A549 (cell line): ENCODE results near the gene MCM3AP. TPM values are rescaled to one million over a fixed set of nuclear protein-coding genes. Genes with fewer than 3 reads are reported as not detected.

Source experiments
- ATAC-seq, 2 experiments: fragments of 200-7000 bp in 1 of 2; fragments of >200 bp in 1 of 2; cut with Nextera tagmentation in 1 of 2; cut with Tn5 transposase in 1 of 2; 3 replicates each; pipeline versions ENCODE4 v1.8.0 to v1.9.1; 2018 to 2020; ENCODE audit warnings: mild to moderate bottlenecking in 1 of 2, moderate library complexity in 1 of 2
- CTCF ChIA-PET: fragments of 300-600 bp; sonication (Branson Sonifier 250); formaldehyde crosslinking; extraction: SDS; loops from one replicate; lab custom pipeline; 2021; ENCODE audit warnings: antibody characterized with exemption, inconsistent platforms; lab: Yijun Ruan, JAX
- POLR2A ChIA-PET: fragments of 350-600 bp; formaldehyde crosslinking; extraction: SDS; loops from one replicate; lab custom pipeline; 2021; ENCODE audit warnings: antibody characterized with exemption, inconsistent platforms; lab: Yijun Ruan, JAX
- DNase-seq, 2 experiments: peaks; one replicate each; pipeline versions ENCODE4 v3.0.0 to v3.0.0-alpha.2; 2011 to 2016; ENCODE audit warnings: low read depth in 1 of 2, low spot score in 1 of 2
- FAIRE-seq: peaks from 2 replicates; lab custom pipeline; 2011; peaks lifted over from hg19 to GRCh38; lab: Jason Lieb, UNC
- H3K27ac ChIP-seq, 2 experiments: fragments of >200 bp; sonication (Bioruptor Twin); formaldehyde crosslinking; 3 replicates each; pipeline ENCODE4 v1.5.1; 2016 to 2017
- H3K4me1 ChIP-seq: fragments of >200 bp; sonication (Bioruptor Twin); formaldehyde crosslinking; 3 replicates; pipeline ENCODE4 v1.6.1; 2016
- H3K4me2 ChIP-seq: fragments of >200 bp; sonication (Bioruptor Twin); formaldehyde crosslinking; 3 replicates; pipeline ENCODE4 v1.6.1; 2016
- H3K4me3 ChIP-seq: fragments of >200 bp; sonication (Bioruptor Twin); formaldehyde crosslinking; 3 replicates; pipeline ENCODE4 v1.5.1; 2016
- H3K9me3 ChIP-seq: fragments of >200 bp; sonication (Bioruptor Twin); formaldehyde crosslinking; 3 replicates; pipeline ENCODE4 v1.6.1; 2016
- CEBPB ChIP-seq, 2 experiments: fragments of >200 bp in 1 of 2; sonication (Bioruptor Twin) in 1 of 2; formaldehyde crosslinking in 1 of 2; IDR thresholded peaks; 2 replicates each; pipeline ENCODE4 v1.6.1; 2012 to 2016
- EHF ChIP-seq: fragments of 250-450 bp; sonication (Bioruptor Pico); IDR thresholded peaks from 2 replicates; pipeline ENCODE4 v1.5.0; 2020; ENCODE audit warnings: mild to moderate bottlenecking
- ESRRA ChIP-seq: fragments of 150-350 bp; IDR thresholded peaks from 2 replicates; pipeline ENCODE4 v1.6.1; 2014; ENCODE audit warnings: mild to moderate bottlenecking, low read length, borderline replicate concordance
- FOXS1 ChIP-seq: fragments of 250-450 bp; sonication (Bioruptor Pico); IDR thresholded peaks from 2 replicates; pipeline ENCODE4 v1.5.0; 2020; ENCODE audit warnings: mild to moderate bottlenecking, moderate library complexity
- GATA3 ChIP-seq: IDR thresholded peaks from 2 replicates; pipeline ENCODE4 v1.6.1; 2012; ENCODE audit warnings: borderline replicate concordance
- HDAC2 ChIP-seq: fragments of 200-600 bp; sonication (generic); IDR thresholded peaks from 2 replicates; pipeline ENCODE4 v1.6.1; 2016
- HES2 ChIP-seq: fragments of >200 bp; sonication (Bioruptor Twin); formaldehyde crosslinking; IDR thresholded peaks from 2 replicates; pipeline ENCODE4 v1.6.1; 2016
- HEYL ChIP-seq: fragments of 250-450 bp; sonication (Bioruptor Pico); IDR thresholded peaks from 2 replicates; pipeline ENCODE4 v1.8.0; 2021; ENCODE audit warnings: mild to moderate bottlenecking, moderate library complexity
- JUN ChIP-seq, 2 experiments: fragments of >200 bp; sonication (Bioruptor Twin); formaldehyde crosslinking; IDR thresholded peaks; 2 replicates in 1 of 2; 3 replicates in 1 of 2; pipeline ENCODE4 v1.6.1; 2016 to 2017
- MAZ ChIP-seq: fragments of 150-350 bp; IDR thresholded peaks from 2 replicates; pipeline ENCODE4 v1.6.1; 2014; ENCODE audit warnings: antibody characterized with exemption, low read depth, low read length, borderline replicate concordance
- MYC ChIP-seq: IDR thresholded peaks from 2 replicates; pipeline ENCODE4 v1.6.1; 2012; ENCODE audit warnings: mild to moderate bottlenecking, inconsistent platforms, low read length, improper control_type of control experiment, borderline replicate concordance
- NR3C1 ChIP-seq: fragments of >200 bp; sonication (Bioruptor Twin); formaldehyde crosslinking; IDR thresholded peaks from 3 replicates; pipeline ENCODE4 v1.6.1; 2017
- RFX5 ChIP-seq: fragments of 450-650 bp; IDR thresholded peaks from 2 replicates; pipeline ENCODE4 v1.7.1; 2014; ENCODE audit warnings: antibody characterized with exemption, mild to moderate bottlenecking, moderate library complexity
- SMC3 ChIP-seq: fragments of >200 bp; sonication (Bioruptor Twin); formaldehyde crosslinking; IDR thresholded peaks from 3 replicates; pipeline ENCODE4 v1.6.1; 2018; ENCODE audit warnings: inconsistent platforms
- SREBF2 ChIP-seq: fragments of 450-650 bp; IDR thresholded peaks from 2 replicates; pipeline ENCODE4 v1.6.1; 2014; ENCODE audit warnings: mild to moderate bottlenecking, moderate library complexity
- ZC3H11A ChIP-seq: fragments of 450-650 bp; IDR thresholded peaks from 2 replicates; pipeline ENCODE4 v1.6.1; 2014; ENCODE audit warnings: antibody characterized with exemption, mild to moderate bottlenecking
- ZFP36 ChIP-seq: fragments of 450-650 bp; IDR thresholded peaks from 2 replicates; pipeline ENCODE4 v1.6.1; 2014; ENCODE audit warnings: borderline replicate concordance; ENCODE audit not compliant: partially characterized antibody
- ZNF302 ChIP-seq: fragments of 250-450 bp; sonication (Bioruptor Pico); IDR thresholded peaks from 2 replicates; pipeline ENCODE4 v1.9.0; 2021; ENCODE audit warnings: inconsistent platforms, mild to moderate bottlenecking, moderate library complexity
- ZSCAN20 ChIP-seq: fragments of 250-450 bp; sonication (Bioruptor Pico); IDR thresholded peaks from 2 replicates; pipeline ENCODE4 v1.8.0; 2022; ENCODE audit warnings: mild to moderate bottlenecking, moderate library complexity
- WGBS: methylation state at CpG from one replicate; pipeline ENCODE4 v1.1.6; 2017; ENCODE audit errors: missing lambda C conversion rate; 5-methylcytosine and 5-hydroxymethylcytosine counted together
- polyA plus RNA-seq, 4 experiments: library from polyadenylated mRNA; depleted of rRNA in 3 of 4; stranded (reverse); fragments of >200 nt; fragmentation: RNase III in 1 of 4; extraction: RNeasy Plus Mini Kit Qiagen cat#74134 plus additional on column Dnase treatment in 1 of 4; gene quantifications; 2 replicates in 3 of 4; 3 replicates in 1 of 4; pipeline ENCODE4 v1.2.3, GENCODE V29; 2011 to 2017
- TF ChIP-seq, protein P1 (sequence below): IDR thresholded peaks from 2 replicates; pipeline ENCODE4 v1.6.1; 2012
- TF ChIP-seq, protein P2 (sequence below): fragments of 450-650 bp; IDR thresholded peaks from 2 replicates; pipeline ENCODE4 v1.6.1; 2014; ENCODE audit warnings: antibody characterized with exemption

Gene MCM3AP
- polyA plus RNA-seq, 2 of the 4 experiments (the other 2 are of a cell fraction) = 41.2 to 43.6 TPM

- ATAC-seq = no peak
- POLR2A ChIA-PET = no interaction called here
- Histone ChIP-seq H3K4me1 (no peaks in the 10 kb centered on the region), H3K4me2 (no peak overlapping the region), H3K9me3 (no peaks in the 10 kb centered on the region), H3K27ac (no peak overlapping the region)
- FAIRE-seq = no peak
- CTCF ChIA-PET = no interaction called here
- TF ChIP-seq NR3C1 (no peak), SREBF2 (no peak), ESRRA (no peak), MYC (no peak), JUN (IDR thresholded peaks at IDR 0.05) (no peak), HEYL (no peak), EHF (CRISPR knock-in tag) (no peak), ZSCAN20 (CRISPR knock-in tag) (no peak)
- TF ChIP-seq, all 56 proteins: peak for 0
- no peak for DNase-seq
- H3K4me3 ChIP-seq = no peak overlapping the region
- WGBS = 85% methylated on average over 12 of the region's 16 CpGs
Observed at GRCh38 chr21:46218906-46219590, 66.4 kb downstream of the MCM3AP start.

DNA sequence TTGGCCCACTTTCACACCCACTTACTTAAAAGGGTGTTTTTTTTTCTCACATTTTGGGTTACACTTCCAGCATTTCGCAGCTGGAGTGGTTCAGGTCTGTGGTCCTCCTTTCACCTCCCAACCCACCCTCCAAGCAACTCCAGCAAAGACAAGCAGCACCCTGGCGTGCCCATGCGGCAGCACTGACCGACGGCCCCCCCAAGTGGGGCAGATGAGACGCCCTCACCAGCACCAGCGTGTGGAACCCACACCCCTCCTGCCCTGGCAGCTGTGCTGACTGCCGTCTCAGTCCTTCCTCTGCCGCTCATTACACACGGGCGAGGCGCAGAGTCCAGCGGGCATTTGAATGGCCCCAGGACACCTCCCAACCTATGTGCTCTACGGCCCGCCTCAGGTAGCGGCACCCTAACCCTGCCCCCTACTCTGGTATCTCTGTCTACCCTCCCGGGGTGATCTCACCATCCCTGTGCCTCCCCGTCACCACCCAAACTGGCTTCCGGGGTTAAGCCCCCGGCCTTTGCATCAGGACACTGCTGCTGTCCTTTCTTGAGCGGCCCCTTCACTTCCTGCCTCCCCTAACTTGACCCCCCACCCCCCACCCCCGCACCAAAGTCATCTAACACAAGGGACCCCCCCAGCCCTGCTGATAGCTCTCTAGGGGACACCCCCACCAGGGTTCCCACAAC is 67.8 kb downstream of the MCM3AP start:
- Histone ChIP-seq H3K9me3 (no peaks in the 10 kb centered on the region), H3K27ac (no peak overlapping the region), H3K4me3 (no peak overlapping the region), H3K4me2 (no peak overlapping the region), H3K4me1 (no peaks in the 10 kb centered on the region)
- no peak for TF ChIP-seq HES2
- no peak for TF ChIP-seq ZC3H11A
- no peak for TF ChIP-seq SMC3
- no peak for TF ChIP-seq JUN (IDR thresholded peaks at IDR 0.05)
- TF ChIP-seq, protein P1, sequence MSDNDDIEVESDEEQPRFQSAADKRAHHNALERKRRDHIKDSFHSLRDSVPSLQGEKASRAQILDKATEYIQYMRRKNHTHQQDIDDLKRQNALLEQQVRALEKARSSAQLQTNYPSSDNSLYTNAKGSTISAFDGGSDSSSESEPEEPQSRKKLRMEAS = no peak
- TF ChIP-seq GATA3 = no peak
- TF ChIP-seq EHF (CRISPR knock-in tag) = no peak
- no peak for TF ChIP-seq ESRRA
- no peak for TF ChIP-seq RFX5
- TF ChIP-seq, protein P2, sequence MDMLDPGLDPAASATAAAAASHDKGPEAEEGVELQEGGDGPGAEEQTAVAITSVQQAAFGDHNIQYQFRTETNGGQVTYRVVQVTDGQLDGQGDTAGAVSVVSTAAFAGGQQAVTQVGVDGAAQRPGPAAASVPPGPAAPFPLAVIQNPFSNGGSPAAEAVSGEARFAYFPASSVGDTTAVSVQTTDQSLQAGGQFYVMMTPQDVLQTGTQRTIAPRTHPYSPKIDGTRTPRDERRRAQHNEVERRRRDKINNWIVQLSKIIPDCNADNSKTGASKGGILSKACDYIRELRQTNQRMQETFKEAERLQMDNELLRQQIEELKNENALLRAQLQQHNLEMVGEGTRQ = no peak
- TF ChIP-seq ZFP36 = no peak
- ATAC-seq (no peak), DNase-seq (no peak), FAIRE-seq (no peak)
- 95% methylated on average over 13 of the region's 22 CpGs for WGBS
- ChIA-PET POLR2A (interaction anchor here (0.6 kb wide), 1 partner anchor 244 kb away, joined by 15 read pairs; no protein-coding TSS in a partner anchor), CTCF (interaction anchor here (1.1 kb wide), 1 partner anchor 71 kb away, joined by 4 read pairs; no protein-coding TSS in a partner anchor)

DNA sequence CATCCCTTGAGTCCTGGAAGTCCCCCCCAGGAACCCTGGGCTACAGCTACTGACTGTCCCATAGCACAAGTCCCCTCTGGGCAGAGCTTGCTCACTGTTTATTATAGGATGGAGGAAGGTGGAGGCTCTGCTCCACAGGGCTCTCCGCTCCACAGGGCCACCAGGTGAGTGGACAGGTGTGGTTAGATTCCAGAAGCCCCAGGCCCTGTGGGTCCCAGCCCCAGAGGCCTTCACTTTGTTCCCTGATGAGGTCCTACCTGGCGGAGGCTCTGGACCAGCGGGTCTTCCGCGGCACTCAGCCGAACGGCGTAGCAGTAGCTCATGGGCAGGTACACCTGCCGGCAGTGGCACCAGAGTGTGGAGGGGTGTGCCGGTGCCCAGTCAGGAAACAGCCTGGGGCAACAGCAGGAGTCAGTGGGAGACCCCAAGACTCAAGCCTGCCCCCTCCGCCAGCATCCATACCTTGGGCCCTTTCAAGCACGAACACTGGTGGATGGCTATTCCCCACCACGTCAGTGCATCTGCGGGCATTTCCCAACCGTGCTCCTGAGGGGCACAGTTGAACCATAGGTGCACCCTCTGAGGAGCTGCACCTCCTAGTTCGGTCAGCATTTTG is 69.2 kb downstream of the MCM3AP start:
- TF ChIP-seq HDAC2 (no peak), ZNF302 (CRISPR knock-in tag) (no peak), ZSCAN20 (CRISPR knock-in tag) (no peak), ZFP36 (no peak), MAZ (no peak), CEBPB (IDR thresholded peaks at IDR 0.05) (no peak), ESRRA (no peak), EHF (CRISPR knock-in tag) (no peak), FOXS1 (CRISPR knock-in tag) (no peak)
- Histone ChIP-seq H3K27ac (no peak overlapping the region), H3K4me2 (no peak overlapping the region), H3K4me3 (no peak overlapping the region), H3K4me1 (no peaks in the 10 kb centered on the region), H3K9me3 (no peaks in the 10 kb centered on the region)
- WGBS = 96% methylated on average over 7 of the region's 16 CpGs
- ATAC-seq (no peak), DNase-seq (no peak), FAIRE-seq (no peak)
- ChIA-PET CTCF (interaction anchor here (1.7 to 2.3 kb wide), 2 partner anchors 11 to 14 kb away, joined by 4 to 7 read pairs; partner anchors contain the start of gene LSS), POLR2A (no interaction called here)
